Measurements from ENCODE around the gene TEF.

Gene TEF

DNA sequence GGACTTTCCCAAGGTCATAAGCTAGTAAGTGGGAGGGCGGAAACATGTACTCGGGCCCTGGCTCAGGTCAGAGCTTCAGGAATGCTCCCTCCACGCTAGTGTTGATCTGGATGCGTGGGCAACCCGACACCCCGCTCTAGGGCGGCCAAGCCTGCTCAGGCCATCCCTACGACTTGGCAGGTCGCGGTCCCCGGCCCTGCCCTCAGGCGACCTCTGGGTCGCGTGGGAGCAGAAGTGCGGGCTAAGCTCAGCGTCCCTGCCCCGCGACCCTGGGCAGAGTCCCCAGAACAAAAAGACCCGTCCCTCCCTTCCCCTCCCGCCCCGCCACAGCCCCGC is 781 bp upstream of the TEF start:
- peak overlapping the region; percentile 62 for H3K4me3 ChIP-seq (ENCODE audit: low read depth, low read length)
- TF ChIP-seq, protein P1, sequence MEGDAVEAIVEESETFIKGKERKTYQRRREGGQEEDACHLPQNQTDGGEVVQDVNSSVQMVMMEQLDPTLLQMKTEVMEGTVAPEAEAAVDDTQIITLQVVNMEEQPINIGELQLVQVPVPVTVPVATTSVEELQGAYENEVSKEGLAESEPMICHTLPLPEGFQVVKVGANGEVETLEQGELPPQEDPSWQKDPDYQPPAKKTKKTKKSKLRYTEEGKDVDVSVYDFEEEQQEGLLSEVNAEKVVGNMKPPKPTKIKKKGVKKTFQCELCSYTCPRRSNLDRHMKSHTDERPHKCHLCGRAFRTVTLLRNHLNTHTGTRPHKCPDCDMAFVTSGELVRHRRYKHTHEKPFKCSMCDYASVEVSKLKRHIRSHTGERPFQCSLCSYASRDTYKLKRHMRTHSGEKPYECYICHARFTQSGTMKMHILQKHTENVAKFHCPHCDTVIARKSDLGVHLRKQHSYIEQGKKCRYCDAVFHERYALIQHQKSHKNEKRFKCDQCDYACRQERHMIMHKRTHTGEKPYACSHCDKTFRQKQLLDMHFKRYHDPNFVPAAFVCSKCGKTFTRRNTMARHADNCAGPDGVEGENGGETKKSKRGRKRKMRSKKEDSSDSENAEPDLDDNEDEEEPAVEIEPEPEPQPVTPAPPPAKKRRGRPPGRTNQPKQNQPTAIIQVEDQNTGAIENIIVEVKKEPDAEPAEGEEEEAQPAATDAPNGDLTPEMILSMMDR (IDR thresholded peaks at IDR 0.05; ENCODE audit: borderline replicate concordance, insufficient read depth, low read depth, low read length) = no peak

DNA sequence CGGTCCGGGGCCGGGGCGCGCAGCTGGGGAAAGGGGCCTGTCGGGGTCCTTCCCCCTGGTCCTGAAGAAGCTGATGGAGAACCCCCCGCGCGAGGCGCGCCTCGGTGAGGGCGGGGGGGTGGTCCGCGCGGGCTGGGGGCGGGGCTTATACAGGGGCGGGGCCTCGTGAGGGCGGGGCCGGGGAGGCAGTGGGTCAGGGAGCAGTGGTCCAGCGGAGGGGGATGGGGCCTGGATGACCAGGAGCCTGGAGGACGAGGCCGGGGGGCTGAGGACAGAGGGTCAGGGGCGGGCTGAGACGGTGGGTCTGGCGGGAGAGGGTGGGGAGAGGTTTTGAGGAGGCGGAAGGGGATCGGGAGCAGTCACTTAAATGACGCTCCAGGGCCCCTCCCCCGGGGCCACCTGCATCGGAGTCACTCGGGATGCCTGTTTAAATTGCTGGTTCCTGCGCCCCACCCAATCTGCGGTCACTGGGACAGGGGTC is 396 bp downstream of the TEF start:
- peak overlapping the region; percentile 61 for H3K4me3 ChIP-seq (ENCODE audit: low read depth, low read length)
- TF ChIP-seq, protein P1 (IDR thresholded peaks at IDR 0.05; ENCODE audit: borderline replicate concordance, insufficient read depth, low read depth, low read length) = no peak

DNA sequence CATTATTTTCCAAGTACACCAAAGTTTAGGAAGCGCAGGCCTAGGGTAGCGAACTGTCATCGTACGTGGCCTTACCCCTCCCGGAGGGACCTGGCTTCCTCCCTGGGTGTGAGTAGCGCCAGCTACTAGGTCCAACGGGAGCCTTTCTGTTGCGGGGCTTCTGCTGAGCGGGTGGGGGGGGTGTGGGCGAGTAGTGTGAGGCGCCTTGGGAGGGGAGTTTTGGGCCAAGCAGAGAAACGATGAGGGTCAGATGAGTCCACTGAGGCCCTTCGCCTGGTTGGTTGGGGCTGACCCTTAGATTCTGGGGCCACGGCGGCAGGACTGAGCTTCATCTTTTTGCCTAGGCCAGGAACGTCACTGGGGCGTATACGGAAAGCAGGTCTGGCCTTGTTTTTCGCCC is 868 bp downstream of the TEF start:
- TF ChIP-seq, protein P1 (IDR thresholded peaks at IDR 0.05; ENCODE audit: borderline replicate concordance, insufficient read depth, low read depth, low read length) = no peak
- peak overlapping the region; percentile 61 for H3K4me3 ChIP-seq (ENCODE audit: low read depth, low read length)

DNA sequence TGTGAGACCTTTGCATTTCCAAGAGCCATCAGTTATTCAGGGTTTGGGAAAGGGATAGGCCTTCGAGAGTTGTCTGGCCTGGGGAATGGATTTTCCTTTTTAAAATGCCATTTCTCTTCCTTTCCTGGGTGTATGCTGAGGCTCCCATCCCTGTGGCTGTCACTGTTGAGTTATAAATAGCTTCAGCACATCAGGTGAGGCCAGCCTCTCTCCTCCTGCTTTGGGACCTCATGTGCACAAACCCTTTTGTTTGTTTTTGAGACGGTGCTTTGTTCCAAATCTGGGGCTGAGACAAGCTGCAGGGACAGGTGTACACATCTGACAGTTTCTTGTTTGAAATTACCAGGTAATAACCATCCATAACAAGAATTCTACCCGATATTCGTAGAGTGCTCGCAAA is 1.3 kb downstream of the TEF start:
- H3K4me3 ChIP-seq (ENCODE audit: low read depth, low read length) = no peak overlapping the region
- TF ChIP-seq, protein P1 (IDR thresholded peaks at IDR 0.05; ENCODE audit: borderline replicate concordance, insufficient read depth, low read depth, low read length) = no peak

DNA sequence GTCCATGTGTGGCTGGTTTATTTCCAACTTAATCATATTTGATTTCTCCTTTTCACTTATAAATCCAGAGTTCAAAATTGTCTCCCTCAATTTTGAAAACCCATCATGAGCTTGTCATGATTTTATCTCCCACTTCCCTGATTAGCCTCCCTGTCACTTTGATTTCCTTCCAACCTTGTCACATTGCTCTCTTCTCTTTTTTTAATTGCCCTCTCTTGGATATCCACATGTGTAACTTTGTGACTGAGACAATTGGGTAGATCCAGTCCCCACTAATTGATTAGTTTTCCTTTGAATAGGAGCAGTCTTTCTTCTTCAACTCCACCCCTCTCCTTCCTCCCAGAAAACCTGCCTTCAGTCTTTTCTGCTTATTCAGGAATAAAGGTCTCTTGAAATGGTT is 2.4 kb downstream of the TEF start:
- TF ChIP-seq, protein P1 (IDR thresholded peaks at IDR 0.05; ENCODE audit: borderline replicate concordance, insufficient read depth, low read depth, low read length) = no peak
- H3K4me3 ChIP-seq (ENCODE audit: low read depth, low read length) = no peak overlapping the region

DNA sequence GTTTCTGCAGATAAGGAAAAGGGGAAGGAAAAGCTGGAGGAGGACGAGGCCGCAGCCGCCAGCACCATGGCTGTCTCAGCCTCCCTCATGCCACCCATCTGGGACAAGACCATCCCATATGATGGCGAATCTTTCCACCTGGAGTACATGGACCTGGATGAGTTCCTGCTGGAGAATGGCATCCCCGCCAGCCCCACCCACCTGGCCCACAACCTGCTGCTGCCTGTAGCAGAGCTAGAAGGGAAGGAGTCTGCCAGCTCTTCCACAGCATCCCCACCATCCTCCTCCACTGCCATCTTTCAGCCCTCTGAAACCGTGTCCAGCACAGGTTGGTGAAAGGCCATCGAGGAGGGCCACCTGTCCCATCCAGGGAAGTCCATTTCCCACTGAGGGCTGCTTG is 5.6 kb downstream of the TEF start:
- TF ChIP-seq, protein P1 (IDR thresholded peaks at IDR 0.05; ENCODE audit: borderline replicate concordance, insufficient read depth, low read depth, low read length) = no peak
- H3K4me3 ChIP-seq (ENCODE audit: low read depth, low read length) = no peak overlapping the region

DNA sequence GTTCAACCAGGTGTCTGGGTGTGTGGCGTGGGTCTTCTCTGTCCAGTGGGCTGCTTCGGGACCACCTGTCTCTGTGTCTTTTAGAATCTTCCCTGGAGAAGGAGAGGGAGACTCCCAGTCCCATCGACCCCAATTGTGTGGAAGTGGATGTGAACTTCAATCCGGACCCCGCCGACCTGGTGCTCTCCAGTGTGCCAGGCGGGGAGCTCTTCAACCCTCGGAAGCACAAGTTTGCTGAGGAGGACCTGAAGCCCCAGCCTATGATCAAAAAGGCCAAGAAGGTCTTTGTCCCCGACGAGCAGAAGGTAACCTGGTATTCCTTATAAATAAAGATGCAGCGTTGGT is 12.2 kb downstream of the TEF start:
- TF ChIP-seq, protein P1 (IDR thresholded peaks at IDR 0.05; ENCODE audit: borderline replicate concordance, insufficient read depth, low read depth, low read length) = no peak
- no peak overlapping the region for H3K4me3 ChIP-seq (ENCODE audit: low read depth, low read length)

All from GM12875 (cell line).